Measurements from ENCODE around the gene ZBTB22.

Gene ZBTB22

GRCh38 chr6:33320315-33321181 is 3.0 kb upstream of the ZBTB22 start:
- in situ Hi-C loops (cut with HindIII; ENCODE audit: low pct_unique_long_range_greater_than_20kb, low sequenced_read_pairs), result no loop called here
- DNase-seq (ENCODE audit: low read depth in 1 of 2, low spot score in 1 of 2), result no peak

DNA sequence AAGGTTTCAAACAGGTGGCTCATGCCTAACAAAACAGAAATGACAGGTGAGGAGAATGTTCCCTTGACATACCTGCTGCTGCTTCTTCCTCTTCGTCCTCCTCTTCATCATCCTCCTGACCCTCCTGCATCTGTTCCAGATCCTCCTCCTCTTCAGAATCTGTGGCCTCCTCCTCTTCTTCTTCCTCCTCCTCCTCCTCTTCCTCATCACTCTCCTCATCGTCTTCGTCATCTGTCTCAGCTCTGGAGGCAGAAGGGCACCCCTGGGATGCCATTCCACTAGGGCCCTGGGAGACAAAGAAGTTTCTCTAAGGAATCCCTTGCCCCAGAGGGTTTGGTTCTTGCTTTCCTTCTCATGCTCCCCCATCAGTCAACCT is 2.4 kb upstream of the ZBTB22 start:
- TF ChIP-seq JUND (IDR thresholded peaks at IDR 0.05; ENCODE audit: low read depth), result no peak
- DNase-seq (ENCODE audit: low read depth in 1 of 2, low spot score in 1 of 2), result no peak
- in situ Hi-C loops (cut with HindIII; ENCODE audit: low pct_unique_long_range_greater_than_20kb, low sequenced_read_pairs), result no loop called here

More at GRCh38 chr6:33320315-33321181, 3.0 kb upstream of the ZBTB22 start:
- TF ChIP-seq JUND (IDR thresholded peaks at IDR 0.05; ENCODE audit: low read depth), result no peak

GRCh38 chr6:33318426-33319073 is 1.0 kb upstream of the ZBTB22 start:
- TF ChIP-seq JUND (IDR thresholded peaks at IDR 0.05; ENCODE audit: low read depth), result no peak
- DNase-seq (ENCODE audit: low read depth in 1 of 2, low spot score in 1 of 2), result no peak
- in situ Hi-C loops (cut with HindIII; ENCODE audit: low pct_unique_long_range_greater_than_20kb, low sequenced_read_pairs), result no loop called here

GRCh38 chr6:33317419-33317668 is 200 bp downstream of the ZBTB22 start:
- DNase-seq (ENCODE audit: low read depth in 1 of 2, low spot score in 1 of 2), result no peak
- TF ChIP-seq JUND (IDR thresholded peaks at IDR 0.05; ENCODE audit: low read depth), result no peak
- in situ Hi-C loops (cut with HindIII; ENCODE audit: low pct_unique_long_range_greater_than_20kb, low sequenced_read_pairs), result no loop called here

GRCh38 chr6:33316603-33317418 is 733 bp downstream of the ZBTB22 start:
- in situ Hi-C loops (cut with HindIII; ENCODE audit: low pct_unique_long_range_greater_than_20kb, low sequenced_read_pairs), result no loop called here
- no peak for DNase-seq (ENCODE audit: low read depth in 1 of 2, low spot score in 1 of 2)
- TF ChIP-seq JUND (IDR thresholded peaks at IDR 0.05; ENCODE audit: low read depth), result no peak

GRCh38 chr6:33315793-33316602 is 1.5 kb downstream of the ZBTB22 start:
- no peak for TF ChIP-seq JUND (IDR thresholded peaks at IDR 0.05; ENCODE audit: low read depth)
- no peak for DNase-seq (ENCODE audit: low read depth in 1 of 2, low spot score in 1 of 2)
- in situ Hi-C loops (cut with HindIII; ENCODE audit: low pct_unique_long_range_greater_than_20kb, low sequenced_read_pairs), result no loop called here

GRCh38 chr6:33314943-33315792 is 2.4 kb downstream of the ZBTB22 start:
- in situ Hi-C loops (cut with HindIII; ENCODE audit: low pct_unique_long_range_greater_than_20kb, low sequenced_read_pairs), result no loop called here
- DNase-seq (ENCODE audit: low read depth in 1 of 2, low spot score in 1 of 2), result peak; percentile 54 to 90
- no peak for TF ChIP-seq JUND (IDR thresholded peaks at IDR 0.05; ENCODE audit: low read depth)

DNA sequence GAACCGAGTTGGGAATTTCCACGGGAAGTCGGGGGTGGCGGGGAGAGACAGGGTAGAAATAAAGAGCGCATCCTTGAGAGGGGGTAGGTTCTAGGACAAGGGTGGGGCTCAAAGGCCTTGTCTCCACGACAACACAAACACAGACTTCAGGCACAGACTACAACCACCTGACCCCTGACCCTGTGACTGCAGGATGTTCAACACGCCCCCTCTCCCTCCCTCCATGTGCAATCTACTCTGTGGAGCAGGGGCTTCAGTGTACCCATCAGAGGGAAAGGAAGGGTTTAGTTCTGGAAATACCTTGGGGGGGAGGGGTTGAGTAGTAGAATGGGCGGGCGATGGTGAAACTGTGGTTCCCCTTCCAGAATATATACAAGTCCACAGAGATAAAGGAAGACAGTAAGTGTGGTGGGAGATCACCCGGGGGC is 3.0 kb downstream of the ZBTB22 start:
- in situ Hi-C loops (cut with HindIII; ENCODE audit: low pct_unique_long_range_greater_than_20kb, low sequenced_read_pairs), result no loop called here
- peak in 1 of 2 experiments; percentile 78 for DNase-seq (ENCODE audit: low read depth in 1 of 2, low spot score in 1 of 2)
- TF ChIP-seq JUND (IDR thresholded peaks at IDR 0.05; ENCODE audit: low read depth), result no peak

DNA sequence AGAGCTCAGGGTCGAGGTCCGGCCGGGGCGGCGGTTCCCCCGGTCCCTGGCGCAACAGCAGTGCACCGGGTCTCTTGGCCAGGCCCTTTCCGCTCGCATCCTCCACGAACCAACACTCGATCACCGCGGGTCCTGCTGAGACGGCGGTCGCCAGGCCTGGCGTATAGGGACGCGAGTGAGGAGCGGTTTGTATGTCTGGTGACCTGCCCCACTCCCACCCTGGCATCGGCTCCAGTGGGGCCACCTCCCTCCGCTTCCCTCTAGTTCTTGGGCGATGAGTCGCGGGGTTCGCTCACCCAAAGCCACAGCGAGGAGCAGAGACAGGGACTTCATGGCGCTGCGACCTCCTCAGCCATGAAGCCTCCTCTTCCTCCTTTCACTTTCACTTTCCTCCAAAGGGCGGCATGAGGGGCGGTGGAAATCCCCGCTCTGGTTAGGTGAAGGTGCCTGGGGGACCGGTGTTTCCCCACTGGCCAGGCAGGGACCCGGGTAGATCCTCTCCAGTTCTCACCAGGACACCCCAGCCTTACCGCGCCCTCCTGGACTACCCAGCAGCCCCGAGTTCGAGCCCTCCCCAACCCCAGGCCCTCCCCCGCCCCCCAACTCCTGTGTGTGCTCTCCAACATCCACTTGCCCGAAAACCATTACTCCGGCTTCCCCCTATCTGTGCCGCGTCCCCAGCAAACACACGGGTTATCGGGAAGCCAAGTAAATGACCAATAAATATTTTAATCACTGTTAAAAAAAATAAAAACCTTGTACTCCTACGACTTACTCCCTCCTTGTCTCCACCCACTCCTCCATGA is 3.6 kb downstream of the ZBTB22 start, which contains the start of gene TAPBP:
Gene TAPBP (minus strand): TSS at position 370 of the 806 bp plus-strand sequence. CDS start 37 bp downstream, at position 333.
- peak in 1 of 2 experiments; percentile 69 for DNase-seq (ENCODE audit: low read depth in 1 of 2, low spot score in 1 of 2)
- no peak for TF ChIP-seq JUND (IDR thresholded peaks at IDR 0.05; ENCODE audit: low read depth)
- in situ Hi-C loops (cut with HindIII; ENCODE audit: low pct_unique_long_range_greater_than_20kb, low sequenced_read_pairs), result no loop called here

GRCh38 chr6:33313105-33313708 is 4.3 kb downstream of the ZBTB22 start:
- in situ Hi-C loops (cut with HindIII; ENCODE audit: low pct_unique_long_range_greater_than_20kb, low sequenced_read_pairs), result no loop called here
- TF ChIP-seq JUND (IDR thresholded peaks at IDR 0.05; ENCODE audit: low read depth), result no peak
- DNase-seq (ENCODE audit: low read depth in 1 of 2, low spot score in 1 of 2), result peak in 1 of 2 experiments; percentile 27
